Upper lobe of right lung (tissue), 1 donor: ENCODE measurements around the gene TSPAN15. TPM values are rescaled to one million over a fixed set of nuclear protein-coding genes. Genes with fewer than 3 reads are reported as not detected.

Experiments
- ATAC-seq: fragments of 200-7000 bp; cut with Tn5 transposase; one replicate; pipeline ENCODE4 v1.9.1; 2020; ENCODE audit warnings: mild to moderate bottlenecking, moderate library complexity
- DNase-seq: peaks from one replicate; pipeline ENCODE4 v3.0.0-alpha.2; 2020
- H3K27ac ChIP-seq: fragments of 200-600 bp; one replicate; pipeline ENCODE4 v1.8.0; 2022
- H3K27me3 ChIP-seq: fragments of 200-600 bp; one replicate; pipeline ENCODE4 v1.8.0; 2022; ENCODE audit warnings: mild to moderate bottlenecking
- H3K36me3 ChIP-seq: fragments of 200-600 bp; one replicate; pipeline ENCODE4 v1.8.0; 2022
- H3K4me1 ChIP-seq: fragments of 200-600 bp; one replicate; pipeline ENCODE4 v1.8.0; 2022
- H3K4me3 ChIP-seq: fragments of 200-600 bp; one replicate; pipeline ENCODE4 v1.8.0; 2022; ENCODE audit warnings: mild to moderate bottlenecking
- H3K9me3 ChIP-seq: fragments of 200-600 bp; one replicate; pipeline ENCODE4 v1.8.0; 2022
- CTCF ChIP-seq: fragments of 200-600 bp; IDR thresholded peaks from one replicate; pipeline ENCODE4 v1.8.0; 2022; ENCODE audit warnings: antibody characterized with exemption
- intact Hi-C: fragments of 100-400 bp; cut with DNase I; formaldehyde crosslinking; loops from one replicate; pipeline ENCODE4 v1.11.0; 2022
- total RNA-seq: library from RNA; stranded (reverse); fragmentation: NEBNext Ultra II Directional; extraction: Animal tissue kit (Norgen Biotek cat#: 25700); gene quantifications from one replicate; pipeline ENCODE4 v1.2.1, GENCODE V29; 2021
- donor health status: DM: no; HTN: yes; CAD: no; lungs with severe emphysema.

The TSPAN15 gene
- total RNA-seq, 1 donor from 2014 or later: 47.3 TPM

- Histone ChIP-seq H3K4me3 (no peak overlapping the region), H3K27ac (peak overlapping the region; percentile 55), H3K9me3 (no peaks in the 10 kb centered on the region), H3K36me3 (no peaks in the 10 kb centered on the region), H3K4me1 (peaks cover 36% of the 10 kb centered on the region), H3K27me3 (no peaks in the 10 kb centered on the region)
- no peak for DNase-seq
- peak; percentile 6 for ATAC-seq
- TF ChIP-seq CTCF: no peak
- intact Hi-C loops: no loop called here
Observed at GRCh38 chr10:69474742-69475432, 23.6 kb downstream of the TSPAN15 start.

GRCh38 chr10:69475433-69475830, 24.2 kb downstream of the TSPAN15 start:
- ATAC-seq: no peak
- peaks cover 36% of the 10 kb centered on the region for H3K4me1 ChIP-seq
- intact Hi-C loops: no loop called here

GRCh38 chr10:69477968-69478597, 26.8 kb downstream of the TSPAN15 start:
- no peaks in the 10 kb centered on the region for H3K36me3 ChIP-seq
- H3K27ac ChIP-seq: peak overlapping the region; percentile 34
- intact Hi-C loops: no loop called here
- H3K4me1 ChIP-seq: peaks cover 50% of the 10 kb centered on the region
- DNase-seq (no peak), ATAC-seq (no peak)
- no peak overlapping the region for H3K4me3 ChIP-seq
- H3K27me3 ChIP-seq: no peaks in the 10 kb centered on the region
- no peaks in the 10 kb centered on the region for H3K9me3 ChIP-seq
- no peak for TF ChIP-seq CTCF

More at GRCh38 chr10:69475433-69475830, 24.2 kb downstream of the TSPAN15 start:
- Histone ChIP-seq H3K27me3 (no peaks in the 10 kb centered on the region), H3K4me3 (no peak overlapping the region), H3K27ac (peak overlapping the region; percentile 55), H3K9me3 (no peaks in the 10 kb centered on the region), H3K36me3 (no peaks in the 10 kb centered on the region)
- no peak for TF ChIP-seq CTCF
- DNase-seq: no peak

GRCh38 chr10:69479240-69480067, 28.2 kb downstream of the TSPAN15 start:
- Histone ChIP-seq H3K9me3 (no peaks in the 10 kb centered on the region), H3K4me1 (peaks cover 47% of the 10 kb centered on the region), H3K36me3 (no peaks in the 10 kb centered on the region), H3K27me3 (no peaks in the 10 kb centered on the region), H3K27ac (peak overlapping the region; percentile 56), H3K4me3 (no peak overlapping the region)
- ATAC-seq (peak; percentile 52), DNase-seq (no peak)
- no peak for TF ChIP-seq CTCF
- intact Hi-C loops: no loop called here

GRCh38 chr10:69480068-69480412, 28.8 kb downstream of the TSPAN15 start:
- peak overlapping the region; percentile 55 for H3K27ac ChIP-seq
- H3K36me3 ChIP-seq: no peaks in the 10 kb centered on the region
- no peak for TF ChIP-seq CTCF
- DNase-seq (no peak), ATAC-seq (peak; percentile 12)
- peaks cover 44% of the 10 kb centered on the region for H3K4me1 ChIP-seq
- no peaks in the 10 kb centered on the region for H3K27me3 ChIP-seq
- intact Hi-C loops: no loop called here
- no peaks in the 10 kb centered on the region for H3K9me3 ChIP-seq
- no peak overlapping the region for H3K4me3 ChIP-seq
